Hematopoietic multipotent progenitor cell treated with erythropoietin and hydrocortisone succinate and interleukin-3 and kit ligand, for 17 days (in vitro differentiated cells): Measurements from ENCODE around the gene CERS6.
"Not testable (repeated sequence)": the region's sequence is repeated elsewhere in the genome, so short reads cannot be mapped to it uniquely, and the experiment has no call there.

Experiments
- DNase-seq: peaks from one replicate; pipeline ENCODE4 v3.0.0-alpha.2; 2015; ENCODE audit warnings: low spot score

The CERS6 gene

DNA sequence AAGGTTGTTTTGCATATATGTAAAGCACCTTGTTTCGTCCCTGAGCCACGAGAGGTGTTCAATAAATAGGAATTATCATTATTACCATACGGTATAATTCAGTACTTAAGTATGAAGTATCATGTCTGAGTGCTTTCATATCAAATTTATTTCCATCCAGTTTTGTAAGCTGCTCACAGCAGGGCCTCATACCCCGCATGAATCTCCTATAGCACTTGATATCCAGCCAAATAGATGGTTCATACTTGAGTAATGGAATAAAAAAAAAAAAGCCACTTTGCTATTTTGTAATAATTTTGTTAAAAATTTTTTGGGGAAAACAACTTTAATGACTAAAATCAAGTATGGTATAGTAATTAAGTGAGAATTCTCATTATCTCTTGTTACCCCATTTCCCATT lies 185.6 kb downstream of the CERS6 start:
- no peak for DNase-seq

DNA sequence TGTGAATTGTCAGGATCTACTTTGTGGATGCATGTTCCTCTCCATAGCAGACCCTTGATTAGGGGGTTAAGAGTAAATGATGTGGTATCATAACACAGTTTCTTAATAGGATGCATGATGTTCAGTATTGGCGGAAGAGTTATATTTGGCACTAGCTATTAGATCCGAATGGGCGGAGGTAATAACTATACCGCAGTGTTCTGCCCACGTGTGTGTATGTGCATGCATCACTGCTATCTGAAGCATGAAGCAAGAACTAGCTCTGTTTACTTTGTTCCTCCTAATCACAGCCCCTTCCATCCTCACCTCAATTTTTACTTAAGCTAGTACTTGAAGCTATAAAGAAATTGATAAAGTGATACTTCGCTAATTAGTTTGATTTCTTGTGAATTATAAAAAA lies 186.8 kb downstream of the CERS6 start:
- DNase-seq: no peak

- DNase-seq: no peak
These were observed 187.9 kb downstream of the CERS6 start for GRCh38 chr2:168643979-168644378.

- DNase-seq: no peak
These were observed 189.7 kb downstream of the CERS6 start for GRCh38 chr2:168645696-168646338.

DNA sequence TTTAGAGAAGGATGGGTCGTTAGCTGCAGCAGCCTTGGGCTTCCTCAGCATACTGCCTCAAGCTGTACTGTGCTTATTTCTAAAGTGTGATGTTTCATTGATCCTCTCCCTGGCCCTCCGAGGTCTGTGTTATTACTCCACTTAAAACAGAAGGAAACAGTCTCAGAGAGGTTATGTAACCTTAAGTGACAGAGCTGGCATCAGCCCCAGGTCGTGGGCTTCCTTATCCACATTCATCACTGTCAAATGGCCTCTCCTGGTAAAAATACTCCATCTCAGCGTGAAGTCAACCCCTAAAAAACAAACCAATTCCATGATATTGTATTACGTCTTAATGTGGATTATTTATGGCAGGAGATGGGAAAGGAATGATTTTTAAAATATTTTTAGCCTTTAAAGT lies 193.0 kb downstream of the CERS6 start:
- no peak for DNase-seq

GRCh38 chr2:168649562-168649961 lies 193.5 kb downstream of the CERS6 start:
- DNase-seq: no peak

- DNase-seq: no peak
These were observed 194.1 kb downstream of the CERS6 start for GRCh38 chr2:168650139-168650538.

DNA sequence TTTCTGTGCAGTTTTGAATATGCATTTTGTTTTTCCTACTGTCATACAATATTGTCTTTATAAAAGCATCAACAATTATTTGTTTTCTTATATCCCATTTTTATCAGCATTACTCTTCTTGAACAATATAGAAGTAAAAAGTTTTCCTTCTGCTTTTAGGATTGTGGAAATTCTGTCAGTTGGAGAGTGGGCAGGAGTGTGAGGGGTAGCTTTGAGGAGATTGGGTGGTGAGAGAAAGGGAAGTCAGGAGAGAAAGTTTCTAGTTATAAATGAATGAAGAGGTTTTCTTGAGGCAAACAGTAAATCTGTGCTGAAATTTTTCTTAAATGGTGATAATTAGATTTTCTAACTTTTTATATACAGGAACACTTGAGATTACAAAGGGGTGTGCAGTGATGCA lies 194.7 kb downstream of the CERS6 start:
- no peak for DNase-seq

DNA sequence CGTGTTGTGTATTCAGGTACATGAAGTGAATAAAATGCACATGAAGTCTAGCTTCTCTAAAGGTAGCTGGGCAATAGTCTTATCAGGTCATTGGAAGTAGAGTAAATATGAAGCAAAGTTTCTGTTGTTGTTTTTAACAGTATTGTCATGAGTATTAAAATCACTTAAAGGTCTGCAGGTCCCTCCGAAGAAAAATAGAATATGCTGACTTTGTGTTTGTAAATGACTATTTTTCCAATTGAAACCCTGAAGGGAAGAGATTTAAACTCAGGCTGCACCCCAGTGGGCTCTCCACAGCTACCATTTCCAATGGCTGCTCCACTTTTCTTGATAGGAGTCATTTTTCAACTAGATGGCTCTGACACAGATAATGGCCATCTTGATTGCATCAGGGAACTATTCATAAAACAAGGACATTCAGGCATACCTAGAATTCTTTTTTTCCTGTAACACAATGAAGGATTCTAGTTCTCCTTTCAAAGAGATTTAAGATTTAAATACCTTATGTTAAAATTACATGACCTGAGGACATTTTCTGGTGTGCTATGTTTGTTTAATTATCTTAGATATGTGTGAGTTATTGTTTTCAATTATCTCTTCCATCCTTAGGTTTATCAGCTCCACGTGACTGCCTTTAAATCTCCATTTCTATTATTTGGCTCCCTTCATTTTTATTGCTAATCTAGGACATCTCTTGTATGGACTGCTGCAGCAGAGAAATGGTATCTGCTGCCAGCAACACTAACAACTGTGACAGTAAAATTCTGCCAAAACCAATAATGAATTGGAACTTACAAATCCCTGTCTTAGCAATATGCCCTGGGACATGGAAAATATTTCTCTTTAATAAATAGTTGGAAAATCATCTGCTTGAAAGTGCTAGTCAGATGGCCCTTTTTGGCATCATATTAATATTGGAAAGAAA lies 197.2 kb downstream of the CERS6 start:
- DNase-seq: no peak

DNA sequence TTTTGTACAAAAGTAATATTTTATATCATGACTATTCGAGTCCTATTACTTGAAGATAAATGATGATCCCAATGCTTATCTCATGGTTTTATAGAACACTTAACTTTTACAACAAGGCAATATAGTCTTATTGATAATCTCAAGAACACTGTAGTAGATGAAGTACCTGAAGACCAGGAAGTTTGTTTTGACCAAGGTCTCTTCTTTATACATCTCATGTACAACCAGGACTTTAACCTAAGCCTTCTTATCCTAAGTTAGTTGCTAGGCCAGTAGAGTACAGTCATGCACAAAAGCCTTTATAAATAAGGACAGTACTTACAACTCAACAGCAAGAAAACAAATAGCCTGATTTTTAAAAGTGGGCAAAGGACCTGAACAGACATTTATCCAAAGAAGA lies 198.6 kb downstream of the CERS6 start:
- no peak for DNase-seq

GRCh38 chr2:168655207-168655606 lies 199.1 kb downstream of the CERS6 start:
- DNase-seq: no peak

DNA sequence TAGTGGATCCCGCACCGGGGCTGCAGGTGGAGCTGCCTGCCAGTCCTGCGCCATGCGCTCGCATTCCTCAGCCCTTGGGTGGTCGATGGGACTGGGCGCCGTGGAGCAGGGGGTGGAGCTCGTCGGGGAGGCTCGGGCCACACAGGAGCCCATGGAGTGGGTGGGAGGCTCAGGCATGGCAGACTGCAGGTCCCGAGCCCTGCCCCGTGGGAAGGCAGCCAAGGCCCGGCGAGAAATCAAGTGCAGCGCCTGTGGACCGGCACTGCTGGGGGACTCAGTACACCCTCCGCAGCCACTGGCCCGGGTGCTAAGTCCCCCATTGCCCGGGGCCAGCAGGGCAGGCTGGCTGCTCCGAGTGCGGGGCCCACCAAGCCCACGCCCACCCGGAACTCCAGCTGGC lies 201.3 kb downstream of the CERS6 start:
- DNase-seq: not testable (repeated sequence)

- no peak for DNase-seq
These were observed 202.6 kb downstream of the CERS6 start for GRCh38 chr2:168658706-168659105.

DNA sequence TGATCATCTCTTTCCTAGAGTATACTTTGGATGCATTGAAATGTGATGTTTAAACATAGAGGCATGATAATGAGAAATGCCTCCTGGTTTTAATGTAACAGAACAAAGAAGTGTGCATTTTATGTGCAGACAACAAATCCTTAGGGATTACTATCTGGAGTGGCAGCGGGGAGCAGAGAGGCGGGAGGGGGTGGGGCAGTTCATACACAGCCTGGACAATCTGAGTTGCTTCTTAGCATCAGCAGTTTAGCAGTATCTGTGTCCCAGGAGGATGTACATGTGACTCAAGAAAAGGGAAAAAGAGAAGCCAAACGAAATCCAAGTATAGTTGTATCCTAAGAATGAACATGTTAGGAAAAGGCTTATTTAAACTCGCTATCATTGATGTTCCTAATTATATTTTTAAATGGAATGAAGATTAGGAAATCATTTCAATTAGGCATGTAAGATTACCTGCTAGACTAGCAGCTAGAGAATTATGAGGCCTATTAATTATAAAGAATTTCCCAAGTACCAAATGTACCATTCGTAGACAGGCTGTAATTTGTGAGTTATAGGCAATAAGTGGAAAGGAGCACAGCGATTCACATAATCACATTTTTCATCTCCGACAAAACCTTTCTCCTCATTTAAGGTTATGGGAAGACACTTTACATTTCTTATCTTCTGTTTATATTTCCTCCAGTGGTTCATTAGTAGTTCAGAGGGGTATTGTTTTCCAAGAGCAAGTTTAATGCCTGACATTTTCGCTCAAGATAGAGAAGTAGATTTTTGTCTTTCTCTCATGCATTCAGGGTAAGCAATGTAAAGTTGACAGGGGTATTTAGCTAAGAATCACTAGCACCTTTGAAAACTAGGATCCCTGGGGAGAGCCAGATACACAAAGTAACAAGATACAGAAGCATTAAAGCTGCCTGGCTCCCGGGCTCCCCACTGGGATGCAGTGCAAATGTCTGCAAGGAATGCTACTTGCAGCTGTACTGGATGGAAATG lies 205.1 kb downstream of the CERS6 start:
- DNase-seq: no peak

GRCh38 chr2:168661863-168662256 lies 205.8 kb downstream of the CERS6 start:
- no peak for DNase-seq

GRCh38 chr2:168662651-168663208 lies 206.7 kb downstream of the CERS6 start:
- no peak for DNase-seq

DNA sequence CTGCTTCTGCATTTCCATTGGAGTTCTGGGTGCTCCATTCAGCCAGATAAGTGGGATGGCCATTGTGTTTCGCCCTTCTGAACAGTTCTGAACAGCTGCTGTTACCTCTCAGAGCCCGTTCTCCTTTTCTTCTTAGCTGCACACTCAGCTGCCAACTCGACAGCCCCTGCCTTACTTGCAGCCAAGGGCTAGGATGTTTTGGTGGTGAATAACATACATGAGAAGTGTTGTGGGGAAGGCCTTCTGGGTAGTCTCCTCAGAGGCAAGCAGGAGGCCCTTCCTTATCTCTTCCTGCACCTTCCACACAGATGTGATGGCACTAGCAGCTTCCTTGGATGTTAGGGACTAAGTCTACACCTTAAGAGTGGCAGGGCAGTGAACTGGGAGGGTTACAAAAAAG lies 207.9 kb downstream of the CERS6 start:
- no peak for DNase-seq

DNA sequence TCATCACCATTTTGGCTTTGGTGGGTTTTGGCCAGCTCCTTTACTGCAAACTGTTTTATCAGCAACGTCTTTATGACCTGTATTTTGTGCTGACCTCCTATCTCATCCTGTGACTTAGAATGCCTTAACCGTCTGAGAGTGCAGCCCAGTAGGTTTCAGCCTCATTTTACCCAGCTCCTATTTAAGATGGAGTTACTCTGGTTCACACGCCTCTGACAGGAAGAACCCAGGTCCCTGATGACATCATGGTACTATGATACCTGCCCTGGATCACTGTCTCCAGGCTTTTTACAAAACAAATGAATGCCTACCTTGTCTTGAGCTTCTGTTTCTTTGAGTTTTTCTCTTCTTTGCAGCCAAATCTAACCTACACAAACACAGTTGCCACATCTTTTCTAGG lies 208.6 kb downstream of the CERS6 start:
- not testable (repeated sequence) for DNase-seq

- DNase-seq: no peak
These were observed 210.3 kb downstream of the CERS6 start for GRCh38 chr2:168666339-168666738.

DNA sequence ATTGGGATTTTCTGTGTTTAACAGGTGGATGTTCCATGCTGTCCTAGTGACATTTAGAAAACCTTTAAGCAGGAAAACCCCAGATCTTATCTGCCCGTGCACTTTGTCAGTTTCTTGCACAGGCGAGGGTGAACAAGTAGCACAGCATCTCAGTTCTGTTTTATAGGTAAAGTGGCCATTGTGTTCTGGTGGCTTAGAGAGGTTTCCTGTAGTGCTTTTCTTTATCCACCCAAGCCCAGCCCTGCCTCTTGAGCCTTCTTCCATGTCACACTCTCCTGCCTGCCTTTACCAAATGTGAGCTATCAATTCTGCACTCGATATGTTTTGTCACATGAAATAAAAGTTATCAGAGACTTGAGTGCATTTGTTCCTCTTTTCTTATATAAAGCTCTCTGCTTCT lies 211.1 kb downstream of the CERS6 start:
- DNase-seq: no peak

GRCh38 chr2:168669151-168669550 lies 213.1 kb downstream of the CERS6 start:
- DNase-seq: no peak

GRCh38 chr2:168670478-168670877 lies 214.4 kb downstream of the CERS6 start:
- DNase-seq: no peak
